NCI-H748 (cell line): ENCODE results near the gene UCHL5.

Source experiments
- DNase-seq: peaks from one replicate; lab custom pipeline; 2025; ENCODE audit not compliant: unreplicated experiment; lab: John Stamatoyannopoulos, UW

Gene UCHL5

DNA sequence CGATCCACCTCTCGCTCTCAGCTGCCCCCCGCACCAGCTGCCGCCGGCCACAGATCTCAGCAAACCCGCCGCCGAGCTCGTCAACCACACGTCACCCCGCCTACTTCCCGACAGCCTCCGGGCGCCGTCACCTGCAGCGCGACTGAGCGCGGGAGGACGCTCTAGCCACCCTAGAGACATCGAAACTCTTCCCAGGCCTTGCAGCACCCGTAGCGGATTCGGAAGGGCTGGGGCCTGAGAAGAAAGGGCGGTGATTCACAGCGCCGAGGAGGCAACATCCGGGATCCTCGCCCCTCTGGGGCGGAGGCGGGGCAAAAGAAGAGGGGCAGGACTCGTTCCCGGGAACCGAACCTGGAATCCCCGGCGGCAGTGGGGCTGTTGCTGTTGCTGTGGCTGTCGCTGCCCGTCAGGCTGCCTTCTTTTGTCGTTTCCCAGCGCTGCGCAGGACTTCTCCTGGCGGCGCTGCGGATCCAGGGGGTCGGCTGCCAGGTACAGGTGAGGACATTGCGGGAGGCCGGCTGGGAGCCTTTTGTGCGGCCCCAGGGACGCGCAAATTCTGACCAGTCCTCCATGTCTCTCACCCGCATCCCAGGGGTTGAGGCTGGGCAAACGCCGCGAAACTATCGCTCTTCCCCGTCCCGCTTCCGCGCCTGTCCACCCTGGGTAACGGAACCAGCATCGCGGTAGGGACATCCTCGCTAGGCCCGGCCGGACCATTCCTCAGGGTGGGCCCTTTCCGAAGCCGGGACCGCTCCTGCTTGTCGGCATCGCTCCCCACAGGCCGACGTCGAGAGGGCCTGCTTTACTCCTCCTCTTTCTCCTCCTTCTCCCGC, at the start of gene UCHL5, which contains the start of gene RO60:
Gene UCHL5, minus strand, starts transcription at position 79 of the 833 bp plus-strand sequence. CDS start 100 bp downstream, outside the sequence.
Gene RO60, plus strand, starts transcription at position 331 of the 833 bp plus-strand sequence. CDS start 9,443 bp downstream, outside the sequence.
- peak; percentile 97 for DNase-seq

DNA sequence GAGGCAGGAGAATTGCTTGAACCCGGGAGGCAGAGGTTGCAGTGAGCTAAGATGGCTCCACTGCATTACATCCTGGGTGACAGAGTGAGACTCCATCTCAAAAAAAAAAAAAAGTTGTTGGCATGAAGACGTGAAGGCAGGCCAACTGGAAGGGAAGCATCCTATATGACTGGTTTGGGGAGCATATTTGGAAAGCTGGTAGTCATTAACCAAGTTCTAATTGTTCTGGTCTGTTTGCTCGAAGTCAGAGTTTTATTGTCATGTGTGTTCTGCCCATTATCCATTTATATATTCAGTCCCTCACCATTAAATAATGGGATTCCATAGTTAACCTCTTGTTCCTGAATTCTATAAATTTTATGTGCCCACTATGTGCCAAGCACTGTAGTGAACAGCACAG, 49.3 kb upstream of the UCHL5 start:
- no peak for DNase-seq

DNA sequence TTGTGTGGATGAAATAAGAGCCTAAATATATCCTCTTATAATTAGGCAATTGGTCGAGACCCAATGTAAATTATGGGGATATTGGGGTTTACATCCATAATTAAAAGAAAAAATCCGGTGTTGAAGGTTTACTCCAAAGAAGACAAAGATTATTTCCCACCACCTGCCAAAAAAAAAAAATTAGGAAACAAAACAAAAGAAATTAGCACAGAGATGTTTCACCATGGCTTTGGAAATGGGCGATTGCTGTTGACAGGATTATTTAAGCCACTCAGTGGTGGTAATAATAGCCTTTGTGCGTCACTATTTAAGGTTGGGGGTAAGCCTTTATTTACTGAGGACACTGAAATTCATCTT, 46.6 kb upstream of the UCHL5 start:
- DNase-seq: peak; percentile 26

- DNase-seq: peak; percentile 86
Observed at GRCh38 chr1:193104907-193105820, 46.0 kb upstream of the UCHL5 start, which contains the start of gene GLRX2. GLRX2 (minus strand) TSS chr1:193105414; CDS start chr1:193105382, 32 bp downstream.

DNA sequence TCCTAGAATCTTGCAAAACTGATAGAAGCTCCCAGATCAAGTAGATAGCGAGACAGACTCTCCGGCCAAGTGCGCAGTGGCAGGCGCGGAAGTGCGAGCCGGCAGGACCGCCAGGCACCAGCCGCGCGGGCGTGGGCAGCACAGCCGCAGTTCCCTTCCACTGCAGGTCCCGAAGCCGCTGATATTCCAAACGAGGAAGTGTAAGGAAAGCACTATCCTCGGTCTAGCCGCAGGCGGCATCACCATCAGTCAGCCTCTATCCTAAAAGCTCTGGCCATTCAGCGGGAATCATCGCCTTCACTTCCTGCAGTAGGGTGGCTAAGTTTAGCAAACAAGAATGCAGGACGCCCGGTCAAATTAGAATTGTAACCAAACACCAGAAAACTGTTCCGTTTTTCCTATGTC, 45.3 kb upstream of the UCHL5 start:
- DNase-seq: peak; percentile 68

DNA sequence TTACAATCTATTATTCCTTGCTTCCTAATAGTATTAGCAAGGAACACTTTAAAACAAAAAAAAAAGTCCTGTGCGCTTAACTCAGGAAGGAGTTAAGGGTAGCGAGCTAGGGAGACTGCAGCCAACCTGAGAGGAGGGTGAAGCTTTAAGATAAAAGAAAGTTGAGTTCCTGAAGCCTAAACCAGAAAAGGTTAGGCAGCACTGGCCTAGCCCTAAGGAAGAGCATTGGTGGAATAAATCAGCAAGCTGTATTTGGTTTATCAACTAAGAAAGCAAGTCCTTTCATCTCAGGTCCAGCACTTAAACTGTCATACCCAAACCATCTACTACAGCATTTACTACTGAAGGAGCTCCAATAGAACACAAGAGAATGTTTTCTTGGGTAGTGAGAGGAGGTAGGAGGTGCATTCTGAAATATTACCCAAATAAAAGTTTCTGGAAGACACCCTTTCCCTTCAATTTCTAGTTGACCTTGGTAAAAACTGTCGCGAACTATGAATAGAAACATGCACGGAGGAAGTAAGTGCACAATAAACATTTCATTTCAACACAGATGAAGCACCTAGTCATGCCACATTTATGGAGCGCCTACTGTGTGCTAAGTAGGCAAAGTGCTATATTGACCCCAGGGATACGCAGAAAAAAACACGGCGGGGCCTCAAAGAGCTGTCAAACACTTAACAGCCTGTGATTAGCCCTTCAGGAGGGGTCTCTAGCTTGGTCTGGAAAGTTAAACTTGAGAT, 44.8 kb upstream of the UCHL5 start:
- DNase-seq: no peak

GRCh38 chr1:193102662-193103061, 43.5 kb upstream of the UCHL5 start:
- DNase-seq: no peak

DNA sequence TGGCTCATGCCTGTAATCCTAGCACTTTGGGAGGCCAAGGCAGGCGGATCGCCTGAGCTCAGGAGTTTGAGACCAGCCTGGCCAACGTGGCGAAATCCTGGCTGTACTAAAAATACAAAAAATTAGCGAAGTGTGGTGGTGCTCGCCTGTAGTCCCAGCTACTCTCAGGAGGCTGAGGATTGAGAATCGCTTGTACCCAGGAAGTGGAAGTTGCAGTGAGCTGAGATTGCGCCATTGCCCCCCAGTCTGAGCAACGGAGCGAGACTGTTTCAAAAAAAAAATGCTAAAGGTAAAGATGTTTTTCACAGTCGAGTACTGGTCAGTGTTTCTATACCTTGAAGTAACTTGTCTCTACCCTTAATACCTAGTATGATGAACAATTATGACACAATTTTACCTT, 35.0 kb upstream of the UCHL5 start:
- DNase-seq: no peak

- no peak for DNase-seq
Observed at GRCh38 chr1:193090865-193091264, 31.7 kb upstream of the UCHL5 start.

DNA sequence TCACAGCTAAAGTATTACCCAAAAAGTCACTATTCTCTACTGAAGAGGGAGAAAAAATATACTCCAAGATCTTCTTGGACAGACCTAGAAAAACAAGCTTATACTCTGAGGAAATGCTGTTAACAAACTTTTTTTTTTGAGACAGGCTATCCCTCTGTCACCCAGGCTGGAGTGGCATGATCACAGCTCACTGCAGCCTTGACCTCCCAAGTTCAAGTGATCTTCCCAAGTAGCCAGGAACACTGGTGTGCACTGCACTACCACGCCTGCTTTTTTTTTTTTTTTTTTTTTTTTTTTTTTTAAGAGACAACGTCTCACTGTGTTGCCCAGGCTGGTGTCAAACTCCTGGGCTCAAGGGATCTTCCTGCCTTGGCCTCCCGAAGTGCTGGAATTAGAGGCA, 28.7 kb upstream of the UCHL5 start:
- no peak for DNase-seq

- no peak for DNase-seq
Observed at GRCh38 chr1:193086342-193086741, 27.2 kb upstream of the UCHL5 start.

DNA sequence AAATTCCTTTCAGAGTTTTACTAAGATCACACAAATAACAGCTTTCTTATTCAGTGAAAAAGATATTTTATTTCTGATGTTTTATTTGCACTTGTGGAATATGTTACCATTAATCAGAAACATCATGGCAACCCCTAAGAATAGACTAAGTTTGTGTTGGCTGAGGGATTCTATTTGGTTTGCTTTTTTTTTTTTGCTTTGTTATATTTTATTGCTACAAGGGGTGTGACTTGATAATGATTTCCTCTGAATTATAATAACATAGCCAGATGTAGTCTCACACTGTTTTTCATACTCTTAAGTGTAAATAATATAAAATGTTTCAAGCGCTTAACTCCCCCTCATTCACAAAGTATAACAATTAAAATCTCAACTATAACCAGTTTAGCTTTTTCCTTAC, 26.1 kb upstream of the UCHL5 start:
- DNase-seq: peak; percentile 36

GRCh38 chr1:193083365-193084088, 24.4 kb upstream of the UCHL5 start:
- no peak for DNase-seq

DNA sequence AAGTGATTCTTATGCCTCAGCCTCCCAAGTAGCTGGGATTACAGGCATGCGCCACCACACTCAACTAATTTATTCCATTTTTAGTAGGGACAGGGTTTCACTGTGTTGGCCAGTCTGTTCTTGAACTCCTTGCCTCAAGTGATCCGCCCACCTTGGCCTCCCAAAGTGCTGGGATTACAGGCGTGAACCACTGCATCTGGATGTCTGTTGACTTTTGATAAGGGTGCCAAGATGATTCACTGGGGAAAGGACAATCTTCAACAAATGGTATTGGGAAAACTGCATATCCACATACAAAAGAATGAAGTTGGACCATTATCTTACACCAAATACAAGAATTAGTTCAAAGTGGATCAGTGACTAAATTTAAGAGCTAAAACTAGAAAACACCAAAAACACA, 20.0 kb upstream of the UCHL5 start:
- DNase-seq: no peak

- DNase-seq: no peak
Observed at GRCh38 chr1:193077991-193078390, 18.8 kb upstream of the UCHL5 start.

GRCh38 chr1:193070942-193071341, 11.8 kb upstream of the UCHL5 start:
- DNase-seq: no peak

- DNase-seq: no peak
Observed at GRCh38 chr1:193070386-193070753, 11.2 kb upstream of the UCHL5 start.

- no peak for DNase-seq
Observed at GRCh38 chr1:193069748-193070385, 10.7 kb upstream of the UCHL5 start.

DNA sequence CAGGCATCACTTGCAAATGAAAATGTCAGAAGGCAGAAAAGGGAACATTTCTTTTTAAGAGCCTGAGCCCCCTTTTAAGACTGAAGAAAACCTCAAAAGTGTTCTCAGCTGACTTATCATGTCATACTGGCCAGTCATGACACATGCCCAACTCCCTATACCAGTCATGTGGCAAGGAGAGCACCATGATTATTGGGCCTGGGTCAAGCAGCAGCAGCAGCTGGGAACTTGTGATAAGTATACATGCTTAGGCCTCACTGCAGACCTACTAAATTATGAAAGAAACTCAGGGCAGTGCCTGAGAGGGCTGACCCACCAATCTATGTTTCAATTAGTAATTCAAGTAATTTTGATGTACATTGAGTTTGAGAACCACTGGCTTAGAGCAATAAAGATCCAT, 8.9 kb upstream of the UCHL5 start:
- no peak for DNase-seq

- DNase-seq: no peak
Observed at GRCh38 chr1:193066606-193067005, 7.4 kb upstream of the UCHL5 start.
